Kidney (tissue), 14 donors: ENCODE measurements around the gene C17orf75. TPM values are rescaled to one million over a fixed set of nuclear protein-coding genes. Genes with fewer than 3 reads are reported as not detected.

Experiments used
- DNase-seq, 5 donors: peaks; one replicate each; pipeline ENCODE4 v3.0.0-alpha.2; 2013 to 2020
- FAIRE-seq: peaks from 2 replicates; lab custom pipeline; 2012; peaks lifted over from hg19 to GRCh38; lab: Jason Lieb, UNC
- H3K27ac ChIP-seq, 2 donors: one replicate each; pipeline ENCODE4 v1.7.0; 2013; ENCODE audit warnings: low read depth in 2 of 2, low read length in 2 of 2, inconsistent platforms in 1 of 2
- H3K27me3 ChIP-seq: one replicate; pipeline ENCODE4 v1.7.1; 2013; ENCODE audit warnings: low read length, inconsistent platforms; ENCODE audit not compliant: control insufficient read depth, insufficient read depth
- H3K36me3 ChIP-seq, 3 donors: one replicate each; pipeline versions ENCODE4 v1.7.0 to v1.7.1; 2013; ENCODE audit warnings: low read length in 3 of 3, control low read depth in 1 of 3, inconsistent platforms in 1 of 3; ENCODE audit not compliant: insufficient read depth in 3 of 3, control insufficient read depth in 2 of 3
- H3K4me1 ChIP-seq, 3 donors: one replicate each; pipeline versions ENCODE4 v1.7.0 to v1.7.1; 2013; ENCODE audit warnings: low read length in 3 of 3, inconsistent platforms in 1 of 3, low read depth in 1 of 3; ENCODE audit not compliant: control insufficient read depth in 2 of 3, insufficient read depth in 2 of 3
- H3K4me3 ChIP-seq, 3 donors: one replicate each; pipeline versions ENCODE4 v1.7.0 to v1.8.1; 2013; ENCODE audit warnings: low read length in 3 of 3, control low read depth in 1 of 3, inconsistent platforms in 1 of 3
- H3K9ac ChIP-seq, 3 donors: one replicate each; pipeline versions ENCODE4 v1.7.0 to v1.7.1; 2013; ENCODE audit warnings: low read length in 3 of 3, control low read depth in 1 of 3, inconsistent platforms in 1 of 3
- H3K9me3 ChIP-seq, 3 donors: one replicate each; pipeline versions ENCODE4 v1.7.0 to v1.7.1; 2013; ENCODE audit warnings: low read length in 3 of 3, control low read depth in 1 of 3, inconsistent platforms in 1 of 3; ENCODE audit not compliant: control insufficient read depth in 2 of 3, insufficient read depth in 1 of 3
- CTCF ChIP-seq: IDR thresholded peaks from 3 replicates; pipeline ENCODE4 v1.5.1; 2012; ENCODE audit warnings: mild to moderate bottlenecking, moderate library complexity, borderline replicate concordance; ENCODE audit not compliant: insufficient read depth; ENCODE audit errors: extremely low read depth
- intact Hi-C: fragments of 100-400 bp; cut with DNase I; formaldehyde crosslinking; loops from one replicate; pipeline ENCODE4 v1.11.1; 2022
- polyA plus RNA-seq: library from polyadenylated mRNA; stranded (reverse); fragments of 350-450 nt; fragmentation: Illumina TruSeq; extraction: RNeasy Lipid Tissue Mini Kit (QIAGEN cat#74804); gene quantifications from one replicate; pipeline ENCODE4 v1.2.3, GENCODE V29; 2014; ENCODE audit warnings: low read depth, low replicate concordance; ENCODE audit not compliant: insufficient read depth
- total RNA-seq: library from RNA; stranded (reverse); fragmentation: NEBNext Ultra II Directional; extraction: Animal tissue kit (Norgen Biotek cat#: 25700); gene quantifications from one replicate; pipeline ENCODE4 v1.2.1, GENCODE V29; 2021
- donor health status: control.
- donor health status: control.
- donor health status: control.
- donor health status: control.
- donor health status: control.
- donor health status: DM: yes; HTN: yes; CAD: no.
- donor health status: Normal renal cell carcinoma (clear cell type).

The C17orf75 gene
- total and polyA plus RNA-seq, 2 donors from 2014 or later, result 19.4 to 31.6 TPM

DNA sequence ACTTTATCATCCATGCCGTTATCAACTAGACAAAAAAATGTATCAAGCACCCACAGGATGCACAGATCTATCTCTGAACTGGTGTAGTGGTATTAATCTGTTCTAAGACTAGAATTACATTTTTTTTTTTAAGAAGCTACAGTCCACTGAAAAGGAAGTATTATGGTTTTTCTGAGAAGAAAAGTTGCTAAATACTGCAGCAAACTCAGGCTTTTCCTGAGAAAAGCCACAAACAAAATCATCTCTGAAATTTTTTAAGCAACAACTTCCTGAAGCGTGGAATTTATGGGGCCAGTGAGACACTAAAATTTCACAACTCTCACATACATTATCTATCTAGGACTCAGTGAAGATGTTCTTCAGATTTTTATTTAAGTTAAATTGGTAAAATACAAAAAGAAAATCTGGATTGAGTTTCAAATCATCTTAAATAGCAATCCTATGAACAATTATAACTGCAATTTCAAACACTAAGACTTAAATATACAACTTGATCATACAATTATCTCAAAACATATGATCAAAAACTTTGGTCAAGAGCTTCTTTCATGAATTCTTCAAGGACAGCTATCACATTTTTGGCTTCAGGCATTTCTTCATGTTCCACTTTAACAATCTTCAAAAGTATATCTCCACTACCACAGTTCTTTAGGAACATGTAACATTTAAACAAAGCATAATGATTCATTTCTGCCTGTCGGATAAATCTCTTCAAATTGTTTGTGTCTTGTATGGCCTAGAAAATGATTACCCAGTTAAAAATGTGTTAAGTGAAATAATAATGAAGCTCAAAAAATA is 10.5 kb downstream of the C17orf75 start:
- no peaks in the 10 kb centered on the region for H3K9me3 ChIP-seq
- no peaks in the 10 kb centered on the region for H3K4me1 ChIP-seq
- no peak overlapping the region for H3K27ac ChIP-seq
- no peak overlapping the region for H3K4me3 ChIP-seq
- FAIRE-seq, result no peak
- no peak overlapping the region for H3K9ac ChIP-seq
- H3K36me3 ChIP-seq, result peaks cover 4 to 12% (median 7%) of the 10 kb centered on the region in 3 donors
- no peak for TF ChIP-seq CTCF
- DNase-seq, result no peak
- intact Hi-C loops, result no loop called here
- no peaks in the 10 kb centered on the region for H3K27me3 ChIP-seq

DNA sequence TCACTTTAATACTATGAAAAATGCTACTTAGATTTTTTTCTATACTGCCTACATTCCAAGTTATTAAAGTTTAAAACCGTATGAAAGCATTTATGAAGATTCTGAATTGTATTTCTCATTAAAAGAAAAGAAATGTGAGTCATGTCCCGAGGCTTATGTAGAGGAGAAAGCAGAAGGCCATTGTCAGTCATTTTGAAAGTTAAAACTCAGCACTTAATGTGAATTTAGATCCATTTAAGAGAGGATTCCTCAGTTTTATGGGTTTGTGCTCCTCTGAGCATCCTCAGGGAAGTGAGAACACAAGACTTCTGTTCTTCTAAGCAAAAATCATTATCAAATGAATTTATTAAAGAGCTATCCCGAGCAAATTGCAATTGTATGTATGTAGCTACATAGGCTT is 11.8 kb downstream of the C17orf75 start:
- Histone ChIP-seq H3K27ac (no peak overlapping the region), H3K9me3 (no peaks in the 10 kb centered on the region), H3K36me3 (peaks cover 4 to 8% (median 7%) of the 10 kb centered on the region in 3 donors), H3K4me3 (no peak overlapping the region), H3K9ac (no peak overlapping the region), H3K4me1 (no peaks in the 10 kb centered on the region), H3K27me3 (no peaks in the 10 kb centered on the region)
- no peak for FAIRE-seq
- intact Hi-C loops, result no loop called here
- no peak for TF ChIP-seq CTCF
- DNase-seq, result no peak

GRCh38 chr17:32327911-32328310 is 14.1 kb downstream of the C17orf75 start:
- FAIRE-seq, result no peak
- Histone ChIP-seq H3K27ac (no peak overlapping the region), H3K4me1 (peaks cover 0 to 3% (median 0%) of the 10 kb centered on the region in 3 donors), H3K9ac (no peak overlapping the region), H3K27me3 (no peaks in the 10 kb centered on the region), H3K36me3 (no peaks in the 10 kb centered on the region), H3K4me3 (no peak overlapping the region), H3K9me3 (no peaks in the 10 kb centered on the region)
- intact Hi-C loops, result no loop called here
- no peak for DNase-seq
- TF ChIP-seq CTCF, result no peak
